SU-DHL-6 (cell line): ENCODE data around the gene FABP1.

Source experiments
- H2AFZ ChIP-seq: fragments of 200-600 bp; sonication (generic); 2 replicates; pipeline ENCODE4 v1.6.1; 2014; ENCODE audit warnings: low read depth, mild to moderate bottlenecking, moderate library complexity, mixed read lengths, antibody characterized with exemption, low read length; ENCODE audit not compliant: severe bottlenecking
- H3F3A ChIP-seq: fragments of 200-600 bp; shearing (Covaris generic); 2 replicates; pipeline ENCODE4 v1.6.0; 2016; ENCODE audit warnings: antibody characterized with exemption, mild to moderate bottlenecking; ENCODE audit not compliant: insufficient read depth
- H3K27ac ChIP-seq: fragments of 200-600 bp; sonication (generic); 2 replicates; pipeline ENCODE4 v1.5.1; 2016; ENCODE audit warnings: low read depth, mild to moderate bottlenecking, low read length, moderate library complexity, mixed read lengths
- H3K27me3 ChIP-seq: fragments of 200-600 bp; sonication (generic), shearing (Covaris generic); 2 replicates; pipeline ENCODE4 v1.6.0; 2014; ENCODE audit warnings: mild to moderate bottlenecking, low read length
- H3K36me3 ChIP-seq: fragments of 200-600 bp; sonication (generic); 2 replicates; pipeline ENCODE4 v1.6.1; 2014; ENCODE audit warnings: mild to moderate bottlenecking, low read length, mixed read lengths
- H3K4me2 ChIP-seq: fragments of 300-600, 200-600 bp; shearing (Covaris generic), sonication (generic); 2 replicates; pipeline ENCODE4 v1.6.0; 2014; ENCODE audit warnings: low read length, low read depth, mild to moderate bottlenecking; ENCODE audit not compliant: poor library complexity, severe bottlenecking
- H3K4me3 ChIP-seq: fragments of 200-600 bp; sonication (generic); 2 replicates; pipeline ENCODE4 v1.5.1; 2014; ENCODE audit warnings: antibody characterized with exemption, low read length, mild to moderate bottlenecking, mixed read lengths; ENCODE audit not compliant: insufficient read depth, poor library complexity, severe bottlenecking
- H3K79me2 ChIP-seq: fragments of 200-600 bp; sonication (generic); 2 replicates; pipeline ENCODE4 v1.6.1; 2014; ENCODE audit warnings: mild to moderate bottlenecking, low read length, moderate library complexity; ENCODE audit not compliant: insufficient read depth
- H3K9ac ChIP-seq: fragments of 200-600 bp; sonication (generic); 2 replicates; pipeline ENCODE4 v1.7.0; 2014; ENCODE audit warnings: mild to moderate bottlenecking, low read length
- H3K9me2 ChIP-seq: fragments of 200-600 bp; sonication (generic); replicated peaks from 2 replicates; pipeline ENCODE4 v1.6.1; 2014; ENCODE audit warnings: low read length; ENCODE audit not compliant: insufficient read depth
- H3K9me3 ChIP-seq: fragments of 200-600 bp; sonication (generic); 2 replicates; pipeline ENCODE4 v1.6.1; 2014; ENCODE audit warnings: low read length, mixed read lengths; ENCODE audit not compliant: insufficient read depth
- H4K20me1 ChIP-seq: fragments of 200-600 bp; sonication (generic); 2 replicates; pipeline ENCODE4 v1.6.1; 2014; ENCODE audit warnings: low read depth, mild to moderate bottlenecking, antibody characterized with exemption, low read length, moderate library complexity, mixed read lengths
- CTCF ChIP-seq: fragments of 200-600 bp; sonication (generic); IDR thresholded peaks from one replicate; pipeline ENCODE4 v1.5.1; 2017; ENCODE audit warnings: antibody characterized with exemption, mild to moderate bottlenecking, low read length, moderate library complexity; ENCODE audit not compliant: insufficient read depth, poor library complexity, severe bottlenecking
- EZH2phosphoT487 ChIP-seq: fragments of 200-600 bp; sonication (generic), shearing (Covaris generic); conservative IDR thresholded peaks from 2 replicates; pipeline ENCODE4 v1.6.1; 2018; ENCODE audit warnings: mild to moderate bottlenecking, antibody characterized with exemption, low read length, moderate library complexity, mixed read lengths

The FABP1 gene

DNA sequence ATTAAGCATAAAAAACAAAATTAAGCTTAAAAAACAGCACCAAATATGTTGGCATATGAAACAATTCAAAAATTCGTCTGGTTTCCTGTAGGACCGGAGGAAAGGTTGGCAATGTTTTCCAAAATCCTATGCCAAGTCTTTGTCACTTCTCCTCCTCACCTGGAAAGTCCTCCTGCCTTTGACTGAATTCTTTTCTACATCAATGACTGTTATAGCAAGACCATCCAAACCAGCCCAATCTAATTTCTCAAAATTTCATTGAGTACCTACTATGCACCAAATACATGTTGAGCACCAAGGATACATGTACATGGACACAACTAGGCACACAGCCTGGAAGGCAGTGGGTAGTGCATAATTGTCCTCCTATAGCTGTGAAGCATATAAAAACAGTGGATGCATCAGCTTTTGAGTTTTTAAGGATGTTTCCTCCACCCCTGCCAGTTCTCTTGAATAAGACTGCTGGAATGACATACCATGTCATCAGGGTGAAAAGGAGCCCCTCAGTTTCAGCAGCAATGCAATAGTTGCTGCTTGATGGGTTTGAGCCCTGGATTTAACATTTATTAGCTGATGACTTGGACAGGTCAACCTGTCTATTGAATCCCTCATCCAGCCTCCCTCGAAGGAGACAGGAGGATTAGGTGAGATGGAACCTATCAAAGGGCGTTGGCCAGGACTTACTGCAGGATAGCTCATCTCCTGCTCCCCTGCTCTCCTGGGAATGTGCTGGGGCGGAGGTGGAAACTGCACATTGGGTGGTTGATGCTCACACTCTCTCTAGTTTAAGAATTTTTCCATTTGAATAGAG, 4.5 kb downstream of the FABP1 start:
- Histone ChIP-seq H3K9me2 (no peaks in the 10 kb centered on the region), H3K4me2 (no peak overlapping the region), H3K9ac (no peak overlapping the region), H4K20me1 (no peaks in the 10 kb centered on the region), H3K9me3 (no peaks in the 10 kb centered on the region), H3K27me3 (no peaks in the 10 kb centered on the region), H3F3A (no peaks in the 10 kb centered on the region), H3K36me3 (no peaks in the 10 kb centered on the region), H3K79me2 (no peaks in the 10 kb centered on the region), H3K4me3 (no peak overlapping the region), H2AFZ (no peak overlapping the region), H3K27ac (no peak overlapping the region)
- TF ChIP-seq EZH2phosphoT487 (no peak), CTCF (no peak)

DNA sequence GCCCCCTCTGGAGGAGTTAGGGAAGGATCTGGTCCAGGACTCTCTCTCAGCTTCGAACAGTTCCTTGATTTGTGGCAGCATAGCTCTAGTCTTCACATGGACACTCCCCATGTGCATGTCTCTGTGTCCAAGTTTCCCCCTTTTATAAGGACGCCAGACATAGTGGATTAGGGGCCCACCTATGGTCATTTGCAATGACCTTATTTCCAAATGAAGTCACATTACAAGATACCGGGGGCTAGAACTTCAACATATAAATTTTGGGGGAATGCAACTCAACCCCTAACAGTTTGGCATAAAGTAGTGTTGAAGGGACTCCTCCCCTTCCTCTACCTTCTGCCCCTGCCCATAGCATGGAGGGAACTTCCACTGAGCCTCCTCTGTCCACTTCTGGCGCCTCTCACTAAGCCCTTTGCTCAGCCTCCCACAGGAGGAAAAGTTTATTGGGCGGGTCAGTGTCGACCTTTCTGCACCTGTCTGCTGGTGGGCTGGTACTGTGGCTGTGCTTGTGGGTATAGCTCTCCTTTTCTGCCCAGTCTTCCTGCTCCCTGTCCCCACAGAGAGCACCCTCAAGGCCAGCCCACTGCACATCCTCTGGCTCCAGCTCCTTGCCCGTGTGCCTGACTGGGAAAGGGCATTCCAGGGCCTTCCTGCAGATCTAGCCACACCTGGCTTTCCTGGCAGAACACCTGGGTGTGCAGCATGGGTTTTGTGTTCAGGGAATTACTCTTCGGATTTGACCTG, 5.5 kb downstream of the FABP1 start:
- Histone ChIP-seq H3K9me3 (no peaks in the 10 kb centered on the region), H2AFZ (no peak overlapping the region), H3K36me3 (no peaks in the 10 kb centered on the region), H3K4me3 (no peak overlapping the region), H4K20me1 (no peaks in the 10 kb centered on the region), H3K79me2 (no peaks in the 10 kb centered on the region), H3K27ac (no peak overlapping the region), H3K9me2 (no peaks in the 10 kb centered on the region), H3F3A (no peaks in the 10 kb centered on the region), H3K27me3 (no peaks in the 10 kb centered on the region), H3K9ac (no peak overlapping the region), H3K4me2 (no peak overlapping the region)
- TF ChIP-seq EZH2phosphoT487 (no peak), CTCF (no peak)

DNA sequence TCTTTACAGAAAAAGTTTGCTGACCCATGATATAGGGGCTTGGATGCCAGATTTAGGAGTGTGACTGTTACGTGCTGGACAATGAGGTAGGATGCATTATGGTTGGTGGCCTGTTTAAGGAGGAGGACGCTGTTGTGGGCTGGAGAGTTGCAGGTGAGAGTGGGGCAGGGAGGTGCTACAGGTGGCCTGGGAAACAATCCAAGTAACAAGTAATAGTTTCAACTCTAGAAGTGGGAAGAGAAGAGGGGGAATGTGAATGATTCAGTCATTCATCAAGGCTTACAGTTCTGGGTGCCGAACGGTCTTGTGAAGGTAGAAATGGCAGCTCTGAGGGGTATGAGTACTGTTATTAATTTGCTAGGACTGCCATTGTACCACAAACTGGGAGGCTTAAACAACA, 6.2 kb downstream of the FABP1 start:
- no peaks in the 10 kb centered on the region for H3K9me2 ChIP-seq
- H3K4me2 ChIP-seq: no peak overlapping the region
- H3F3A ChIP-seq: no peaks in the 10 kb centered on the region
- TF ChIP-seq CTCF: no peak
- no peak for TF ChIP-seq EZH2phosphoT487
- H3K27ac ChIP-seq: no peak overlapping the region
- no peak overlapping the region for H3K9ac ChIP-seq
- no peaks in the 10 kb centered on the region for H3K9me3 ChIP-seq
- no peaks in the 10 kb centered on the region for H4K20me1 ChIP-seq
- no peak overlapping the region for H2AFZ ChIP-seq
- H3K4me3 ChIP-seq: no peak overlapping the region
- H3K27me3 ChIP-seq: no peaks in the 10 kb centered on the region
- H3K36me3 ChIP-seq: no peaks in the 10 kb centered on the region
- no peaks in the 10 kb centered on the region for H3K79me2 ChIP-seq
